Keratinocyte (primary cell): ENCODE measurements around the gene TPGS2.

Experiments
- CTCF ChIP-seq, 3 experiments: IDR thresholded peaks in 1 of 3; conservative IDR thresholded peaks in 1 of 3; optimal IDR thresholded peaks in 1 of 3; 2 replicates in 2 of 3; 3 replicates in 1 of 3; pipeline versions ENCODE3 to v1.5.1; 2011; ENCODE audit warnings: low read length in 3 of 3, mild to moderate bottlenecking in 3 of 3, moderate library complexity in 2 of 3, control low read depth in 1 of 3, inconsistent platforms in 1 of 3; ENCODE audit not compliant: insufficient read depth in 2 of 3; ENCODE audit errors: extremely low read depth in 1 of 3
- EZH2 ChIP-seq: IDR thresholded peaks from one replicate; pipeline ENCODE4 v1.6.1; 2012; ENCODE audit warnings: inconsistent platforms, mild to moderate bottlenecking, low read length, moderate library complexity

GRCh38 chr18:36805105-36805504 is 23.7 kb downstream of the TPGS2 start:
- TF ChIP-seq CTCF (optimal IDR thresholded peaks at IDR 0.05 in 1 of 3, IDR thresholded peaks at IDR 0.05 in 1 of 3, conservative IDR thresholded peaks at IDR 0.05 in 1 of 3; ENCODE audit: extremely low read depth in 1 of 3, insufficient read depth in 2 of 3, low read length in 3 of 3) (no peak), EZH2 (no peak)
